HG03108 (cell line): ENCODE measurements around the gene COPZ1.

Experiments
- ATAC-seq: cut with Tn5 transposase; IDR thresholded peaks from one replicate; pipeline ENCODE4 v1.9.1; 2021; ENCODE audit warnings: moderate library complexity; ENCODE audit not compliant: unreplicated experiment

COPZ1 gene

DNA sequence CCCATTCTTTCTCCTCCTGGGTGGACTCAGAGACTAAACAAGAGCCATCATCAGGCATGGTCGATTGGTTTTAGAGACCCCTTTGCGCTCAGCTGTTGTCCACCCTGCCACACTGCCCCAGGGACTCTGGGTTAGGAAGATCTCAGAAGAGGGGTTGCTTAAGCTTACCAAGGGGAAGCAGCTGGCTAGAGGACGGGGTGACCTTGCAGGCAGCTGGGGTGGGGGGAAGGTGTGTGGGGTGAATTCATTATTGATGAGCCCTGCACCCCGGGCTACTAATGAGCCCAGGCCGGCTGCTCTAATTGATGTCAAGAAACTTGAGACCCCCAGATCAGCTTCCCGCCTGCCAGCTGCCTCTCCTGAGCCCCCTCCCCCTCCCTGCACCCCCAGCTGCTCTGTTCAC is 68.3 kb downstream of the COPZ1 start:
- ATAC-seq, result no peak

DNA sequence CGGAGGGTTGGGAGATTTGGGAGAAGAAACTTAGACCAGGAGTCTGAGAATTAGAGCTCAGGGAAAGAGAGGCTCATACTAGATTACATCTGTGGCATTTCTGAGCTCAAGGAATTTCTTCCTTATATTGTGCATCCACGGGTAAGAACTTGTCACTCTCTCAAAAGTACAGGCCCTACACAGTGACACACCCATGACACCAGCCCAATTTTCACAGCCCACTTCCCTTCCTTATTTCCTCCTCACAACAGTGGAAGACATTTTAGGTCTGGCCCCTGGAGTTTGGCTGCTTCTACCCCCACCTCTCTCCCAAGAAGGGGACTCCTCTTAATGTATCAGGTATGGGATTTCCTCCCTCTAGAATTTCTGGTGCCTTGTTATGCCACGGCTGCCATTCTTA is 68.8 kb downstream of the COPZ1 start:
- no peak for ATAC-seq

DNA sequence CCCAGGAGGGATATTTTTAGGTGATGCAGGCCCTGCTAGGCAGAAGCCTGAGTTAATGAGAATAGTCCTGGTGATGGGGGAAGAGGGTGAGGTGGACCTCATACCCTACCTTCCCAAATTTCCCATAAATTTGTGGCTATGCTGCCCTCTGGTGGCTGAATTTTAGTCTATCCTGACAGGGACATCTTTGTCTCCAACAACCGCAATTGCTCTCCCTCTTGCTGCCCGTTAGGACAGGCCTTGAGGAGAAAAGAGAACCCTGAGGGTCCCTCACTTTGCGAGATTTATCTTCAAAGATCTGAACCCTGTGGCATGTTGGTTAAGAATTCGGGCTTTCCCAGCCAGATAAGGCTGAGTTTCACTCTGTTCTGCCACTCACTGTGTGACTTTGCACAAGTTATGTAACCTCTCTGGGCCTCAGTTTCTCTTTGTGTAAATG is 69.4 kb downstream of the COPZ1 start:
- no peak for ATAC-seq

DNA sequence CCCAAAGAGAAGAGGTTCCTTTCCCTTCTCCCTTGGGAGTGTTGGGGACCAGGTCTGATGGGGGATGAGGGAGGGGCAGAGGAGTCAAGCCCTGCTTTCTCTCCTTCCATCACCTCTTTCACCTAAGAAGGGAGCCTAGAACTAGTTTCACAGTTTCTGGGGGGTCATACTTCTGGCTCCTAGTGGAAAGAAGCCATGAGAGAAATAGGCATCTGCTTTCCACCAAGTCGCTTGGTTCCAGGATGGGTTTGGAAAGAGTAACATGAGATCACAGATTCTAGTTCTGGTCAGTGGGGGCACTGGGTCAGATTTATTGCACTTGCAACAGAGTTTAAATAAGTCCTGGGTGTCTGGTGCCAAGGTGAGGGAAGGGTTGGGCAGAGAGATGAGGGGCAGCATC is 70.1 kb downstream of the COPZ1 start:
- ATAC-seq, result no peak

DNA sequence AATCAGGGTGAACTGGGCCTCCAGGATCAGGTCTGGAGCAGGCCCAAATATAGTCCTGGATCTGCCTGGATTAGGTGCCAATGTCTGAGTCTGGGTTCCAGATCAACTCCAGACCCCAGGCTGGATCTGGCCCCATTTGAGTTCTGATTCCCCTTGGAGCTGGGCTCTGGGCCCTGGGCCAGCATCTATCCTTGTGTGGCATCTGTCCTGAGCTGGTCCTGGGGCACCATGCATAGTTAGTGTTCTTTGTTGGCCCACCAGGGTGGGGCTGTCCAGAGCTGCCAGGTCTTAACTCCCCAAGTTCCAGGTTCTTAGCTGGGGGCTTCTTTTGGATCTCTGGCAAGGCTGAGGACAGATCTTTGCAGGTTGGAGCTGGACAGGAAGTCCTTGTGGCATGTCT is 70.6 kb downstream of the COPZ1 start:
- ATAC-seq, result no peak

DNA sequence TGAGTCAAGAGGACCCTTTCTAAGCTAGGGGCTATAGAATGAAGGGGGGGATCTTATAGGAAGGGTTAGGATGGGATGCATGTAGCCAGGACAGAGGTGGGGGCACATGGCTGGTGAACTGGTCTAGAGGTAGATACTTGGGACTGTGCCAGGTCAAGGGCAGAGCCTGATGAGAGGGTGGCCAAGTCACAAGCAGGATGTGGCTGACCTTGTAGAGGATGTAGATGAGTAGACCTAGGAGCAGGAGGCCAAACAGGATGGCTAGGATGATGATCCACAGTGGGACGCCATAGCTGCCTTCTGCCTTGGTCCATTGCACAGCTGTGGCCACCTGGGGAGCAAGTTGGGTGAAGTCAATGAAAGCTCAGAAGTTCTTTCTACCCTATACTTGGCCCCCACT is 72.2 kb downstream of the COPZ1 start:
- ATAC-seq, result no peak

DNA sequence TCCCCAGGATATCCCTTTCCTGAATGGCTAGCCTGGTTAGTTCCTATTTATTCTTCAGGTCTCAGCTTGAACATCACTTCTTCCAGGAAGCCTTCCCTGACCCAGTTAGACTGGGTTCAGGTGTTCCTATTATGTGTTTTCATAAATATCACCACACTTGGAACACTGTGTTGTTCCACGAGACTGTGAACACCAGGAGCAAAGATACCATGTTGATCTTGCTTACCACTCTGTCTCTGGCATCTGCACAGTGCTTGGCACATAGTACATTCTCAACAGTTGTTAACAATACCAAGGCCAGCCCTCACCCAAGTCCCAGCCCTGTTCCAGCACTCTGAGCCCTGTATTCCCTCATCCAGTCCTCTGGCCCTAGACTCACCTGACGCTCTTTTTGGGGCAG is 73.3 kb downstream of the COPZ1 start:
- ATAC-seq, result no peak

DNA sequence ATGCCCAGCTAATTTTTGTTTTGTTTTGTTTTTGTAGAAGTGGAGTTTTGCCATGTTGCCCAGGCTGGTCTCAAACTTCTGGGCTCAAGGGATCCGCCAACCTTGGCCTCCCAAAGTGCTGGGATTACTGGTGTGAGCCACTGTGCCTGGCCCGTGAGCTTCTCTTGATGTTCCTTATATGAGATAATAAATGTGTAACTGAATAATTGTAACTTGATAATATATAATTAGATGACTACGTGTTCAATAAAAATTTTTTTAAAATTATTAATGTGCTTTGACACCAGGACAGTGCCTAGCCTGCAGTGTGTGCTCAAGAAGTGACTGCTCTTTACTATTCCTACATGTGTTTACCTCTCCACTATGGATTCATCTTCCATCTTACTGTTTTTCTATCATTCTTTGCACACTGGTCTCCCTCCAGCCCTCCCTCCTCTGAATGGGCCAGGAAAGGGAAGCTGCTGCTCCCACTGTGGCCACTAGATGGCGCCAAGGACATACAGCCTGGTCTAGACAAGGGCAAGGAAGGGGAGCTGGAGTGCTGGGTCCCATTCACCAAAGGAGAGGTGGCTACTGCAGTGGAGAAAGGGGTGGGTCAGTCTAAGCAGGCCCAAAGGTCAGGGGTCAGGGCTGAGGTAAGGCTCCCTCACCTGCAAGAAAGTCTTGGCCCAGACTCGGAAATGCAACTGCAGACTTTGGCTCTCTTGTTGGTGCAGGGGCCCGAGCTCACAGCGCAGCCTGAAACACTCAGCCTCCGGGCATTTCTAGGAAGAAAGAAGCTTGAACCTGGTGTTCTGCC is 74.3 kb downstream of the COPZ1 start:
- no peak for ATAC-seq

DNA sequence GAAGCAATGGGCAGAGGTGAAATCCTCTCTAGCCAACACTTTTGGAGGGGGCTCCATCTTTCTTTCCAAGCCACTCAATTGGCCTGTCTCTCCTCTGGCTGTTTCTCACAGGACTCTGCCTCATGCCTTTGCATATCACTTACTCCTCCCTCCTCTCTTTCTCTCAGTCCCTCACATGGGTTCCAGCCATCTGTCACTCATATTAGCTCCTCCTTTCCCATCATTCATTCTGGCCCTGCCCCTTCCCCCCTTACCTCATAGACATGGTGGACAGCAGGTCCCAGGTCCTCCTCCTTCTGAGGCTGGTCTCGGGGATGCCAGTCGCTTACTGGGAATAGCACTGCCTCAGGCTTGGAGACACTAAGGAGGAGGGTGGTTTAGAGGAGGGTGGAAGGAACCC is 76.2 kb downstream of the COPZ1 start:
- no peak for ATAC-seq
